HepG2 (cell line): ENCODE results near the gene UTF1.

ENCODE experiments used
- ATAD3A ChIP-seq: sonication (generic); formaldehyde crosslinking; IDR thresholded peaks from 2 replicates; pipeline ENCODE4 v1.4.0; 2020; ENCODE audit warnings: missing genetic modification reagents
- KDM5A ChIP-seq: fragments of 200-600 bp; sonication (generic); IDR thresholded peaks from 2 replicates; pipeline ENCODE4 v1.7.0; 2018; ENCODE audit warnings: antibody characterized with exemption, mild to moderate bottlenecking, low read length, borderline replicate concordance
- POLR2A ChIP-seq, 2 experiments: IDR thresholded peaks; 2 replicates each; pipeline ENCODE4 v1.6.1; 2011; ENCODE audit warnings: low read depth in 2 of 2, low read length in 2 of 2, mild to moderate bottlenecking in 1 of 2, moderate library complexity in 1 of 2; ENCODE audit not compliant: insufficient read depth in 1 of 2
- SIN3A ChIP-seq: IDR thresholded peaks from 2 replicates; pipeline ENCODE4 v1.6.1; 2011; ENCODE audit warnings: low read depth, mild to moderate bottlenecking, control low read depth, low read length, borderline replicate concordance
- TAF15 ChIP-seq: fragments of 200-400 bp; formaldehyde crosslinking; IDR thresholded peaks from one replicate; pipeline ENCODE4 v1.6.1; 2018; ENCODE audit warnings: mild to moderate bottlenecking, low read depth, low read length; ENCODE audit not compliant: poor library complexity, severe bottlenecking
- TCF12 ChIP-seq, 2 experiments: fragments of 450-650 bp in 1 of 2; sonication (generic) in 1 of 2; formaldehyde crosslinking in 1 of 2; IDR thresholded peaks; 2 replicates each; pipeline versions ENCODE4 v1.6.1 to v1.8.0; 2017 to 2022; ENCODE audit warnings: antibody characterized with exemption in 1 of 2, mild to moderate bottlenecking in 1 of 2, missing genetic modification reagents in 1 of 2, moderate library complexity in 1 of 2
- TP53 ChIP-seq: sonication (generic); formaldehyde crosslinking; conservative IDR thresholded peaks from 2 replicates; pipeline ENCODE4 v1.4.0; 2020; ENCODE audit warnings: missing genetic modification reagents
- ZFX ChIP-seq: sonication (generic); formaldehyde crosslinking; IDR thresholded peaks from 2 replicates; pipeline ENCODE4 v1.4.0; 2020; ENCODE audit warnings: mild to moderate bottlenecking, low read depth, missing genetic modification reagents, moderate library complexity
- ZNF484 ChIP-seq: sonication (generic); formaldehyde crosslinking; IDR thresholded peaks from 2 replicates; pipeline ENCODE4 v1.5.1; 2020; ENCODE audit warnings: mild to moderate bottlenecking, low read depth, missing genetic modification reagents, borderline replicate concordance
- ZSCAN29 ChIP-seq: sonication (generic); formaldehyde crosslinking; conservative IDR thresholded peaks from 2 replicates; pipeline ENCODE4 v1.4.0; 2020; ENCODE audit warnings: mild to moderate bottlenecking, missing genetic modification reagents
- TF ChIP-seq, protein P1 (sequence below): IDR thresholded peaks from 2 replicates; pipeline ENCODE4 v1.6.1; 2012; ENCODE audit warnings: inconsistent platforms
- TF ChIP-seq, protein P2 (sequence below), 2 experiments: IDR thresholded peaks; 2 replicates each; pipeline ENCODE4 v1.6.1; 2011 to 2012; ENCODE audit warnings: low read length in 2 of 2, borderline replicate concordance in 1 of 2, low read depth in 1 of 2, mild to moderate bottlenecking in 1 of 2, moderate library complexity in 1 of 2
- TF ChIP-seq, protein P3 (sequence below): sonication (generic); formaldehyde crosslinking; IDR thresholded peaks from 2 replicates; pipeline ENCODE4 v1.8.0; 2022; ENCODE audit warnings: mild to moderate bottlenecking, missing genetic modification reagents

DNA sequence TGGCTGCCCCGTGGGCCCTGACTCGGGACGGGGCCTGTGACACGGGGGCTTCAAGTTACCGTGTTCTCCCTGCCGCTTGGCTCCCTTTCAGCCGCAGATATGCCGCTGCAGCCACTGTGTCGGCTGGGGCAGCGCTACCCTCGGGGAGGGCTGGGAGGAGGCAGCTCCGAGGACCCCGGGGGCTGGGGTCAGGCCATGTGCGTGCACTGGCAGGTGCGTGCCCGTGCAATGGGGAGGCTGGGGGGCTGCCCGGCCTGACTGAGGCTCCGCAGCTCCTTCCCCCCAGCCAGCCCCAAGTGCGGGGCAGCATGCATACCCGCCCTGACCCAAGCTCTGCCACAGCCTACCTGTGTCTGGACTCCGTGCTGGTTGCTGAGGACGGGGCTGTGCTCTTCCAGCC is 40.8 kb upstream of the UTF1 start:
- TF ChIP-seq KDM5A (no peak), ZNF484 (CRISPR knock-in tag) (no peak), ZSCAN29 (CRISPR knock-in tag) (no peak), ATAD3A (CRISPR knock-in tag) (no peak), TP53 (no peak), TAF15 (no peak), SIN3A (no peak), TCF12 (IDR thresholded peaks at IDR 0.05) (no peak), TCF12 (CRISPR knock-in tag; IDR thresholded peaks at IDR 0.05) (no peak), ZFX (CRISPR knock-in tag) (no peak), POLR2A (IDR thresholded peaks at IDR 0.05; ENCODE audit: insufficient read depth in 1 of 2, low read depth in 2 of 2, low read length in 2 of 2) (no peak)
- TF ChIP-seq, protein P1, sequence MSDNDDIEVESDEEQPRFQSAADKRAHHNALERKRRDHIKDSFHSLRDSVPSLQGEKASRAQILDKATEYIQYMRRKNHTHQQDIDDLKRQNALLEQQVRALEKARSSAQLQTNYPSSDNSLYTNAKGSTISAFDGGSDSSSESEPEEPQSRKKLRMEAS, result no peak
- TF ChIP-seq, protein P2, sequence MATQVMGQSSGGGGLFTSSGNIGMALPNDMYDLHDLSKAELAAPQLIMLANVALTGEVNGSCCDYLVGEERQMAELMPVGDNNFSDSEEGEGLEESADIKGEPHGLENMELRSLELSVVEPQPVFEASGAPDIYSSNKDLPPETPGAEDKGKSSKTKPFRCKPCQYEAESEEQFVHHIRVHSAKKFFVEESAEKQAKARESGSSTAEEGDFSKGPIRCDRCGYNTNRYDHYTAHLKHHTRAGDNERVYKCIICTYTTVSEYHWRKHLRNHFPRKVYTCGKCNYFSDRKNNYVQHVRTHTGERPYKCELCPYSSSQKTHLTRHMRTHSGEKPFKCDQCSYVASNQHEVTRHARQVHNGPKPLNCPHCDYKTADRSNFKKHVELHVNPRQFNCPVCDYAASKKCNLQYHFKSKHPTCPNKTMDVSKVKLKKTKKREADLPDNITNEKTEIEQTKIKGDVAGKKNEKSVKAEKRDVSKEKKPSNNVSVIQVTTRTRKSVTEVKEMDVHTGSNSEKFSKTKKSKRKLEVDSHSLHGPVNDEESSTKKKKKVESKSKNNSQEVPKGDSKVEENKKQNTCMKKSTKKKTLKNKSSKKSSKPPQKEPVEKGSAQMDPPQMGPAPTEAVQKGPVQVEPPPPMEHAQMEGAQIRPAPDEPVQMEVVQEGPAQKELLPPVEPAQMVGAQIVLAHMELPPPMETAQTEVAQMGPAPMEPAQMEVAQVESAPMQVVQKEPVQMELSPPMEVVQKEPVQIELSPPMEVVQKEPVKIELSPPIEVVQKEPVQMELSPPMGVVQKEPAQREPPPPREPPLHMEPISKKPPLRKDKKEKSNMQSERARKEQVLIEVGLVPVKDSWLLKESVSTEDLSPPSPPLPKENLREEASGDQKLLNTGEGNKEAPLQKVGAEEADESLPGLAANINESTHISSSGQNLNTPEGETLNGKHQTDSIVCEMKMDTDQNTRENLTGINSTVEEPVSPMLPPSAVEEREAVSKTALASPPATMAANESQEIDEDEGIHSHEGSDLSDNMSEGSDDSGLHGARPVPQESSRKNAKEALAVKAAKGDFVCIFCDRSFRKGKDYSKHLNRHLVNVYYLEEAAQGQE (IDR thresholded peaks at IDR 0.05; ENCODE audit: borderline replicate concordance in 1 of 2, low read depth in 1 of 2, low read length in 2 of 2), result no peak
- TF ChIP-seq, protein P3, sequence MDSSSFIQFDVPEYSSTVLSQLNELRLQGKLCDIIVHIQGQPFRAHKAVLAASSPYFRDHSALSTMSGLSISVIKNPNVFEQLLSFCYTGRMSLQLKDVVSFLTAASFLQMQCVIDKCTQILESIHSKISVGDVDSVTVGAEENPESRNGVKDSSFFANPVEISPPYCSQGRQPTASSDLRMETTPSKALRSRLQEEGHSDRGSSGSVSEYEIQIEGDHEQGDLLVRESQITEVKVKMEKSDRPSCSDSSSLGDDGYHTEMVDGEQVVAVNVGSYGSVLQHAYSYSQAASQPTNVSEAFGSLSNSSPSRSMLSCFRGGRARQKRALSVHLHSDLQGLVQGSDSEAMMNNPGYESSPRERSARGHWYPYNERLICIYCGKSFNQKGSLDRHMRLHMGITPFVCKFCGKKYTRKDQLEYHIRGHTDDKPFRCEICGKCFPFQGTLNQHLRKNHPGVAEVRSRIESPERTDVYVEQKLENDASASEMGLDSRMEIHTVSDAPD (CRISPR knock-in tag), result no peak
